Right lobe of liver (tissue), 4 donors: Measurements from ENCODE around the gene PRKACG.

Experiments
- CTCF ChIP-seq, 4 donors: fragments of 200-600 bp in 3 of 4; fragments of 450-650 bp in 1 of 4; IDR thresholded peaks; one replicate each; pipeline versions ENCODE4 v1.5.1 to v1.8.0; 2016 to 2022; ENCODE audit warnings: antibody characterized with exemption in 4 of 4, mild to moderate bottlenecking in 2 of 4
- POLR2A ChIP-seq: fragments of 450-650 bp; IDR thresholded peaks from one replicate; pipeline ENCODE4 v1.6.1; 2017; ENCODE audit warnings: antibody characterized with exemption, mild to moderate bottlenecking
- donor health status: DM: no; HTN: no; CAD: no.
- donor health status: DM: no; HTN: no; CAD: no.
- donor health status: DM: no; HTN: yes; CAD: no.

DNA sequence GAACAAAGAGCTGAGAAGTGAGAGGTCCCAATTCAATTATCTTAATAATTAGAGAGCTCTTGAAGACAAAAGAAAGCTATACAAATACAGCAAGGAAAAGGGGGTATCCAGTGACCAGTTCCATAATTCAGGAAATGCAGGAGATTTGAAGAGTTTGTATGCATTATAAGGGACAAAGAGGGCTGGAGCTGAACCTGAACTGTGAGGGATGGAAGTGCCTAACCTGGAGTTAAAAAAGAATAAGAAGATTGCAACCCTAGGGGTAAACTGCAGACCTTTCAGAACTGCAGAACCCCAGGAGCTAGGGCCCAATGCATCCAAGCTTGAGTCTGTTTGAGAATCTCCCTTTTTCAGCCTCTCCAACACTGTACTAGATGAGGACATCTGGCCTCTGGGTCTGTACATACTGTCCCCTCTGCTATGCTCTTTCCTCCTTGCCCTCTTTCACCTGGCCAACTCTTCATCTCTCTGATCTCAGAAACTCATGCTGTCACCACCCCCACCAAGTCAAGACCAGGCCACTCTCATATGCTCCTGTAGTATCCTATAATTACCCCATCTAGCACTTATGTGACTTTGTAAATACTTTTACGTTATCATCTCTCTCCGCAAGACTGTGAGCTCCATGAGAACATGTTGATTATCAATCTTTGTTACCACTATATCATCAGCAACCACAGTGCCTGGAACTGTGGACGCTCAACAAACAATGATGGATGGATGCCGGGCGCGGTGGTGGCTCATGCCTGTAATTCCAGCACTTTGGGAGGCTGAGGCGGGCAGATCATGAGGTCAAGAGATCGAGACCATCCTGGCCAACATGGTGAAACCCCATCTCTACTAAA is 6.6 kb upstream of the PRKACG start:
- TF ChIP-seq CTCF (IDR thresholded peaks at IDR 0.05) (no peak), POLR2A (no peak)
